ENCODE results near the gene PID1. TPM values are rescaled to one million over a fixed set of nuclear protein-coding genes. Genes with fewer than 3 reads are reported as not detected.

PID1 gene
- total and polyA plus RNA-seq, 2 donors (not counting 1 experiment from before 2014, with no cell fraction given), result 0.10 TPM; not detected in 1

DNA sequence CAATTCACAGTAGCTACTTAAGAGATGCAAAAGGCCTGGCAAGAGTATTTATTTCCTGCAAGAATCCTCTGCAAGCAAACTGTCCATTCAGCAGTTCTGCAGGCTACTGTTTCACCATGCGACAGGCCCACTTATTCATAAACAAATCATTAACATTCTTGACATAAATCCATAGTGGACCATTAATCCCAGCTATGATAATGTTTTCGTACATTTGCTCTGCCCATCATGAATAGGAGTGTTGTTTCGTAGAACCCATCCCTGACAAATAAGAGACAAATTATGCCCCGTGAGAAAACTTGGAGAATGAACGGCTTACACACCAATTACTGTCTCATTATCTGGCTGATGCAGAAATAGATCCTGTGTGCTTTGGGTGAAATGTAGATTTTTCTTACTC is 65.4 kb downstream of the PID1 start:
- ChIA-PET POLR2A (no interaction called here), CTCF (no interaction called here)
- intact Hi-C loops (cut with micrococcal nuclease), result no loop called here
- H3K27ac Mint-ChIP-seq, result no peak overlapping the region
- Histone ChIP-seq H3K4me1 (ENCODE audit: control insufficient read depth in 2 of 2, insufficient read depth in 2 of 2, low read length in 2 of 2) (no peaks in the 10 kb centered on the region), H3K36me3 (replicated peaks in 1 of 2; ENCODE audit: control extremely low read depth in 1 of 2, control insufficient read depth in 1 of 2, extremely low read depth in 1 of 2, insufficient read depth in 2 of 2, low read length in 1 of 2) (no peaks in the 10 kb centered on the region), H3K9ac (ENCODE audit: low read length) (no peak overlapping the region), H2AFZ (ENCODE audit: insufficient read depth, low read depth, low read length, poor library complexity, severe bottlenecking) (no peak overlapping the region), H4K20me1 (ENCODE audit: control insufficient read depth, insufficient read depth, low read length, poor library complexity, severe bottlenecking) (no peaks in the 10 kb centered on the region), H3K9me3 (ENCODE audit: control extremely low read depth in 1 of 3, control insufficient read depth in 2 of 3, insufficient read depth in 1 of 3, low read length in 2 of 3) (peaks cover 0 to 1% (median 0%) of the 10 kb centered on the region in 3 donors), H3K4me3 (ENCODE audit: control extremely low read depth in 1 of 5, extremely low read depth in 1 of 5, insufficient read depth in 1 of 5, low read depth in 2 of 5, low read length in 4 of 5) (no peak overlapping the region), H3K4me2 (replicated peaks; ENCODE audit: low read depth, low read length, poor library complexity, severe bottlenecking) (no peak overlapping the region), H3K27me3 (replicated peaks in 1 of 4; ENCODE audit: control extremely low read depth in 1 of 4, control insufficient read depth in 3 of 4, insufficient read depth in 4 of 4, low read length in 3 of 4) (no peaks in the 10 kb centered on the region), H3K27ac (ENCODE audit: low read length in 2 of 2) (no peak overlapping the region), H3K79me2 (ENCODE audit: control insufficient read depth, insufficient read depth, low read length) (no peaks in the 10 kb centered on the region)
- TF ChIP-seq, protein P1, sequence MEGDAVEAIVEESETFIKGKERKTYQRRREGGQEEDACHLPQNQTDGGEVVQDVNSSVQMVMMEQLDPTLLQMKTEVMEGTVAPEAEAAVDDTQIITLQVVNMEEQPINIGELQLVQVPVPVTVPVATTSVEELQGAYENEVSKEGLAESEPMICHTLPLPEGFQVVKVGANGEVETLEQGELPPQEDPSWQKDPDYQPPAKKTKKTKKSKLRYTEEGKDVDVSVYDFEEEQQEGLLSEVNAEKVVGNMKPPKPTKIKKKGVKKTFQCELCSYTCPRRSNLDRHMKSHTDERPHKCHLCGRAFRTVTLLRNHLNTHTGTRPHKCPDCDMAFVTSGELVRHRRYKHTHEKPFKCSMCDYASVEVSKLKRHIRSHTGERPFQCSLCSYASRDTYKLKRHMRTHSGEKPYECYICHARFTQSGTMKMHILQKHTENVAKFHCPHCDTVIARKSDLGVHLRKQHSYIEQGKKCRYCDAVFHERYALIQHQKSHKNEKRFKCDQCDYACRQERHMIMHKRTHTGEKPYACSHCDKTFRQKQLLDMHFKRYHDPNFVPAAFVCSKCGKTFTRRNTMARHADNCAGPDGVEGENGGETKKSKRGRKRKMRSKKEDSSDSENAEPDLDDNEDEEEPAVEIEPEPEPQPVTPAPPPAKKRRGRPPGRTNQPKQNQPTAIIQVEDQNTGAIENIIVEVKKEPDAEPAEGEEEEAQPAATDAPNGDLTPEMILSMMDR (IDR thresholded peaks at IDR 0.05), result no peak
- TF ChIP-seq EZH2 (IDR thresholded peaks at IDR 0.05; ENCODE audit: borderline replicate concordance, insufficient read depth, low read depth, low read length, poor library complexity, severe bottlenecking), result no peak
- H3K9me3 Mint-ChIP-seq (ENCODE audit: insufficient read depth), result no peaks in the 10 kb centered on the region
- H3K27me3 Mint-ChIP-seq, result no peaks in the 10 kb centered on the region
- ATAC-seq (ENCODE audit: low read depth) (no peak), DNase-seq (no peak)
- H3K4me1 Mint-ChIP-seq, result no peaks in the 10 kb centered on the region
- no peak overlapping the region for H3K4me3 Mint-ChIP-seq
- 100% methylated on average over 1 of the region's 5 CpGs for WGBS (ENCODE audit: insufficient coverage)

DNA sequence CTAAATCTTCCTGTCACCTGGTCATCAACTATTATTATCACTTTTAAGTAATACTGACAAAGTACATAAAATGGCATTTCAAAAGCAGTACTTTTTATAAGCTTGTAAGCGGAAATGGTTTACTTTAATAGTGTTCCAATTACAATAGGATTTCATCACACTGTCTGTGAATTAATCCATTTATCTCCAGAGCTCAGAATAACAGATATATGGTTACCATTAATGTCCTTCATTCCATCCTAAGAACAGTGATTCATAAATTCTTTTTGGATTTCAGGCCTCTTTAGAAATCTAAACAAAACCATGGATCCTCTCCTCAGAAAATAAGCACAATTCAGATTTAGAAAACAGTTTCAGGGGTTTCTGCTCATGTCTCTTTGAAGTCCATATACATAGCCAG is 68.4 kb downstream of the PID1 start:
- POLR2A ChIA-PET, result no interaction called here
- Mint-ChIP-seq H3K27me3 (no peaks in the 10 kb centered on the region), H3K27ac (no peak overlapping the region)

More for the DNA sequence above, 68.4 kb downstream of the PID1 start:
- no peaks in the 10 kb centered on the region for H3K9me3 Mint-ChIP-seq (ENCODE audit: insufficient read depth)
- H3K27ac ChIP-seq (ENCODE audit: low read length in 2 of 2), result no peak overlapping the region
- no CpG with 5 or more reads among the region's 1 CpG for WGBS (ENCODE audit: insufficient coverage)
- TF ChIP-seq EZH2 (IDR thresholded peaks at IDR 0.05; ENCODE audit: borderline replicate concordance, insufficient read depth, low read depth, low read length, poor library complexity, severe bottlenecking), result no peak
- TF ChIP-seq, protein P1 (IDR thresholded peaks at IDR 0.05), result no peak
- no peaks in the 10 kb centered on the region for H4K20me1 ChIP-seq (ENCODE audit: control insufficient read depth, insufficient read depth, low read length, poor library complexity, severe bottlenecking)
- H3K4me2 ChIP-seq (replicated peaks; ENCODE audit: low read depth, low read length, poor library complexity, severe bottlenecking), result no peak overlapping the region
- H3K4me1 Mint-ChIP-seq, result no peaks in the 10 kb centered on the region
- no peak overlapping the region for H3K4me3 Mint-ChIP-seq
- H3K27me3 ChIP-seq (replicated peaks in 1 of 4; ENCODE audit: control extremely low read depth in 1 of 4, control insufficient read depth in 3 of 4, insufficient read depth in 4 of 4, low read length in 3 of 4), result no peaks in the 10 kb centered on the region
- intact Hi-C loops (cut with micrococcal nuclease), result no loop called here
- H3K4me1 ChIP-seq (ENCODE audit: control insufficient read depth in 2 of 2, insufficient read depth in 2 of 2, low read length in 2 of 2), result no peaks in the 10 kb centered on the region
- H3K36me3 ChIP-seq (replicated peaks in 1 of 2; ENCODE audit: control extremely low read depth in 1 of 2, control insufficient read depth in 1 of 2, extremely low read depth in 1 of 2, insufficient read depth in 2 of 2, low read length in 1 of 2), result no peaks in the 10 kb centered on the region
- ATAC-seq (ENCODE audit: low read depth), result no peak
- peaks cover 0 to 1% (median 0%) of the 10 kb centered on the region in 3 donors for H3K9me3 ChIP-seq (ENCODE audit: control extremely low read depth in 1 of 3, control insufficient read depth in 2 of 3, insufficient read depth in 1 of 3, low read length in 2 of 3)
- no peak overlapping the region for H3K9ac ChIP-seq (ENCODE audit: low read length)
- H2AFZ ChIP-seq (ENCODE audit: insufficient read depth, low read depth, low read length, poor library complexity, severe bottlenecking), result no peak overlapping the region
- no peaks in the 10 kb centered on the region for H3K79me2 ChIP-seq (ENCODE audit: control insufficient read depth, insufficient read depth, low read length)
- no peak overlapping the region for H3K4me3 ChIP-seq (ENCODE audit: control extremely low read depth in 1 of 5, extremely low read depth in 1 of 5, insufficient read depth in 1 of 5, low read depth in 2 of 5, low read length in 4 of 5)
- DNase-seq, result no peak
- CTCF ChIA-PET, result no interaction called here
